Inflammatory macrophage (primary cell): Measurements from ENCODE around the gene ZNF618.
"Not testable (repeated sequence)": the region's sequence is repeated elsewhere in the genome, so short reads cannot be mapped to it uniquely, and the experiment has no call there.

Experiments
- DNase-seq, 2 donors: peaks; one replicate each; pipeline ENCODE4 v3.0.0-alpha.2; 2020 to 2022

ZNF618 gene

DNA sequence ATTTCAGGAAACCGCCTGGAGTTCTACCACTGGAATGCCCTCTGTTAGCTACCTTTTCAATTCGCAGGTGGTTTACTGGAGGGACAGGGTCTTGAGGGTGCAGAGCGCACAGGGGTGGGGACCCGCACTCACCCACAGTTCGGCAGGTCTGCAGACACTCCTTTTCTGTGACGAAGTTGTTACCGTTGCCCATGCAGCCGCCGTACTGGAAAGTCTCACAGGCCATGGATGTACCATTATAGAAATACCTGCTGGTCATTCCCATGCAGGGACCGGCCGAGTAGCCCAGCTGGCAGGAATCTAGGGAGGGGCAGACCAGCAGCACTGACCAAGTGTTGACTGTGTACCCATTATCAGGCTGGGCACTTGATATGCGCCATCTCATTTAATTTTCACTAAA, 185.2 kb downstream of the ZNF618 start:
- no peak for DNase-seq

DNA sequence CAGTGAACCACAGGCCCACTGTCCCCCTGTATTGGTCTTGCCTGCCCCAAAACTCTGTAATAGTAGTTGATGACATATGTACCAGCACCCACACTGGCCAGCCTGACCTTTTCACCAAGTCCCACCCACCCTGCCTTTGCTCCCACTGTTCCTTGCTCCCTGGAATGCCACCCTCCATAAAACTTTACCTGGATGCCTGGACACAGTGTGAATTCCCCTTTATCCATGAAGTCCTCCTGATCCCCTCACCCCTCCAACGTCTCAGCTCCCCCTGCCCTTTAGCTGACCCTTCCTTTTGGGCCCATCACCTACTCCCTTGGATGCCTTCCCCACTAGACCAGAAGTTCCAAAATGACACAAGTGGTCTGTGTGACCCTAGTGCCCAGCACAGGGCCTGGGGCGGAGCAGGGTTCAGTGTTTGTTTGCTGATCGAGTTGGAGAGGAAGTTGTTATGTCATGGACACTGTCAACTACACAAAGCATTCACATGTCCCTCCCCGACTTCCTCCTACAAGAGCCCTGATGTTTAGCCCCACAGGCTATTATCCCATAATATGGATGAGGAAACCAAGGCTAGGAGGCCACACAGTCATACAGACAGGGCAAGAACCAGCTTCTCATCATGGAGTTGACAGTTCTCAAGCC, 185.8 kb downstream of the ZNF618 start:
- DNase-seq = peak; percentile 65 to 69

DNA sequence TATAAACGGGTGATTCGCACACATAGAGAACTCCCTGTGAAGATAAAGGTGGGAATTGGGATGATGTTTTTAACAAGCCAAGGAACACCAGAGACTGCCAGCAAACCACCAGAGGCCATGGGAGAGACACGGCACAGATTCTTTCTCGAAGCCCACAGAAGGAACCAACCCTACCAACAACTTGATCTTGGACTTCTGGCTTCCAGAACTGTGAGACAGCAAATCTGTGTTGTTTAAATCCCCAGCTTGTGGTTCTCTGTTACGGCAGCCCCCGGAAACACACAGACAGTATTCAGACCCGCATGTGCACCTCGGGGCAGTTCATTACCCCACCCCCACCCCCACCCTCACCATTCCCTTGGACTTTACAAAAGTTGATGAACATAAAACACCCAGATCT, 189.2 kb downstream of the ZNF618 start:
- DNase-seq = no peak

DNA sequence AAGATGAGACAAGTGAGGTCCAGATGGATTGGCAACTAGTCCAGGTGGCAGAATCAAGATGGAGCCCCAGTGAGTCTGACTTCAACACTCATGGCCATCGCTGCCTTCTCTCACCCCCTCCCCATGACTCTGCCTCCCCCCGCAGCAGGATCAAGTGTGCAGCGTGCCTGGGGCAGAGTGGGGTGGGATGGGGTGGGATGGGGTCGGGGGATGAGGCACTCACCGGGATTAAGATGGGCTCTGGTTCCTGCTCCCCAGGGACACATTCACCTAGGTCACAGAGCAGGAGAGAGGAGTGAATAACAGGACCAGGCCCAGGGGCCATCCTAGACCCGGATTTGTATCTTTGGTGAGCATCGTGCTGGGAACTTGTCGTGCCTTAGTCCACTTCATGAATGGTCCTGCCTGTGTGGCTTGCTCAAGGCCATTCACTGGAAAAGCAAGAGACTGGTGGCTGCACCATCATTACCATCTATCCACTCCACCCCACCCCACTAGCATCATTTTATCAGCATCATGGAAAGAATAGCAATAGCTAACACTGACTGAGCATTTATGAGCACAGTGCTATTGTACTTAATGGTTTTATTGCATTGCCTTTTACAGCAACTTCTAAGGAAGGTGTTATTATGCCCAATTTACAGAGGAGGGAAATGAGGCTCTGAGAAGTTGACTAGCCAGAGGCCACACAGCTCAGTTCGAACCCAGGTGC, 193.5 kb downstream of the ZNF618 start:
- DNase-seq = no peak

DNA sequence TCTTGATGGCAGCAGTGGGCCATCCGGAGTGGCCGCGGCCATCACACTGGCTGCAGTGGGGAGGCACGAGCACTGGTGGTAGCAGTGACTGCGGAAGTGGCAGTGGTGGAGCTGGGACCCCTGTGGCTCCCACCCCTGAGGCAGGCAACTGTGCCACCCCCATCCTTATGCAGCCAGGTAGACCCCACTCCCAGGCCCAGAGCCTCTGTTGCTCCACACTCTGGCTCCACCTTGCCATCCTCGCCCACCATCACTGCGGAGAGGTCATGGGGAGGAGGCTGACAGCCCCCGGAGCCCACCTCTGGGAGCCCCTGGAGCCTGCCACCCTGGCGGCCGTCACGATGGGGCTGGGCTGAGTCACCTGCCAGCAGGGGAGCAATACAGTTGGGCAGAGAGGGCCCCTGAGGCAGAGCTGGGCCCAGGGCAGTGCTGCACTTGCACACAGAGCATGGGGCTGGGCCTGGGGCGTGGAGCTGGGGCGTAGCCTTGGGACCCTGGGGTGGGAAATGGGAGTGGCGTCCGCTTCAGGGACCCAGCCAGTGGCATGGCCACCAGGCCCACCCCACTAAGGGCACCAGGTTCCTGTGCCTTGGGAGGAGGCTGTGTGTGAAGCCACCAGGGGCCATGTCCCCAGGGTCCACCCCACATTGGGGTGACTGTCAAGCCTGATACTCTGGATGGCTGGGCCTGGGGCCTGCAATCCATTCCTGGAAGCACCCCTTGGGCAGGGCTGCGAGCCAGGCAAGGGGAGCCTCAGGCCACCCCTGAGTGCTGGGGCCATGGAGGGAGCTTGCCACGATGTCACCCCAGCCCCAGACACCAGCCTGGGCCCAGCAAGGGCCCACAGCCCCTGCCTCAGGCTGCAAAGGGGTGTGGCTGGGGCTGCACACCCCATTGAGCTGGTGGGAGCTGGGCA, 194.3 kb downstream of the ZNF618 start:
- DNase-seq = no peak

DNA sequence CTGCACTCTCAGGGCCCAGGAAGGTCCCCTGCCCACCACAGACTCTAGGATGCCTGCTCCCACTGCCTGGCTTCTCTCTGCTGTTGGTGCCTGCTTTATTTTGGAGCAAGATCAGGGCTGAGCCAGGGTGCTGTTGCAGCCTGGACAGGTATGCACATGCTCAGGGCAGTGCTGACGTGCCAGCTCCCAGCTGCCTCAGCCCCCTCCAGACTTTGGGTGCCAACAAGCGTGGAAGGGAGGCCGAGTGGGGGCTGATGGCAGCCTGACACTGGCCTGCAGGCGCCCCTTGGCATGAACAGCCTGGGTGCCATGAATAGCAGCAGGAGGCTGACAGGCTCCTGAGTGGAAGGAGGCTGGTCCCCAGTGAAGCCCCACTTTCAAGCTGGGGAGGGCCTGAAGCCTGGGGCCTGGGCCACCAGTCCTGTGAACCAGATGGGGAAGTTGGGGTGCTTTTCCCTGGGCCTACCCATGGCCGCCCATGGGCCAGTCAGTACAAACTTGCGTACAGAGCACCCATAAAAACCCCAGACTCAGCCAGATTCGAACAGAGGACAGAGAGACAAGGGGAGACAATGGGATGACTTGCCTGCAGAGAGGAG, 195.2 kb downstream of the ZNF618 start:
- no peak for DNase-seq

DNA sequence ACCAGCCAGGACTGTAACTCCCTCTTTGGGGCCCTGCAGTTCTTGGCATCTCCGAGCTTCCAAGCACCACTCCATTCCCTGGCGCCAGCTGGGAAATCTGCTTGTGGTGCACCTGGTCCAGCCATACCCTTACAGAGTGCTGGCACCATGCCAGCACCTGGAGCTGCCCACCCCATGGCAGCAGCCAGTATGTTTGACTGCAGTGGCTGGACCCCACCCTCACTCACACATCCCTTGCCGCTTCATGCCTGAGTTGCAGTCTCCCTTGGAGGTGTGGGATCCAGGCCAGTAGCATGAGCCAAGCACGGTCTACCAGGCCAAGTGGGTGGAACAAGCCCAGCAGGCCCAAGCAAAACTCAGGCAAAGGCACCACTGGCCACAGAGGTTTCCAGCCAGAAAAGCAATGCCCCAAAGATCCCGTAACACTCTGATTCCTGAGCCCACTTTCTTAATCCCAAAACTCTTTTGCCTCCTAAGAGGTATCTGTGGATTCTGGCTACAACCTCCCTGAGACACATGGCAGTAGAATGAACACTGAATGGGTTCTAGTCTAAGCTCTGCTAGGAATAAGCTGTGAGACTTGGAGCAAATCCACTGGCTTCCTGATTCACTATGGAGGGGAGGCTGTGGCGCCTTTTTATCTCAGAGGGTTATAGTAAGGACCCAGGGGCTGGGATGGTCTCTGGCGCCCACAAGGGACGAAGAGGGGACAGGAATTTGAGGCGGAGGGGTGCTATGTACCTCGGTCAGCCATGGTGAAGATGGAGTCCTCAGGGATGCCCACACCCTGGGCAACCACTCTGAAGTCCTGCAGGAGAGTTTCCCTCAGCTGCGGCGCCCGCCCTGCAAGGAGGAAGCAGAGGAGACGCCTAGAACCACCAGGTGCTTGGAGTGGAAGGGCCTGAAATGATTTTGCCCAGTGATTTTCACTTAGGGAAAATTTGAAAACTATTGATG, 196.4 kb downstream of the ZNF618 start:
- DNase-seq = no peak

DNA sequence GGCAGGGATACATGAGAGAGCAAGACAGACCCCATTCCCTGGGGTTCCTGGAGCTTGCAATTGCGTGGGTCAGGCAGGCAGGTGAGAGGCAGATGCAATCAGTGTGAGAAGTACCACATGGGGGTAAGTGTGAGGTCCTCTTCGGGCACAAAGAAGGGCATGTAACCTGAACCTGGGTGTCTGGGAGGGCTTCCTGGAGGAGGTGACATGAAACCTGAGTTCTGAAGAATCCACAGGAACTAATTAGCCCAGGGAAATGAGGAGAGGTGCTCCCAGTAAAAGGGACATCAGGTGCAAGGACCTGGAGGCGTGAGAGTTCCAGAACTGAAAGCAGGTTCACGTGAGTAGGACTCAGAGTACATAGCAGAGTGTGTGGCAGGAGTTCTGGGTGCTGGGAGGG, 199.5 kb downstream of the ZNF618 start:
- DNase-seq = no peak

DNA sequence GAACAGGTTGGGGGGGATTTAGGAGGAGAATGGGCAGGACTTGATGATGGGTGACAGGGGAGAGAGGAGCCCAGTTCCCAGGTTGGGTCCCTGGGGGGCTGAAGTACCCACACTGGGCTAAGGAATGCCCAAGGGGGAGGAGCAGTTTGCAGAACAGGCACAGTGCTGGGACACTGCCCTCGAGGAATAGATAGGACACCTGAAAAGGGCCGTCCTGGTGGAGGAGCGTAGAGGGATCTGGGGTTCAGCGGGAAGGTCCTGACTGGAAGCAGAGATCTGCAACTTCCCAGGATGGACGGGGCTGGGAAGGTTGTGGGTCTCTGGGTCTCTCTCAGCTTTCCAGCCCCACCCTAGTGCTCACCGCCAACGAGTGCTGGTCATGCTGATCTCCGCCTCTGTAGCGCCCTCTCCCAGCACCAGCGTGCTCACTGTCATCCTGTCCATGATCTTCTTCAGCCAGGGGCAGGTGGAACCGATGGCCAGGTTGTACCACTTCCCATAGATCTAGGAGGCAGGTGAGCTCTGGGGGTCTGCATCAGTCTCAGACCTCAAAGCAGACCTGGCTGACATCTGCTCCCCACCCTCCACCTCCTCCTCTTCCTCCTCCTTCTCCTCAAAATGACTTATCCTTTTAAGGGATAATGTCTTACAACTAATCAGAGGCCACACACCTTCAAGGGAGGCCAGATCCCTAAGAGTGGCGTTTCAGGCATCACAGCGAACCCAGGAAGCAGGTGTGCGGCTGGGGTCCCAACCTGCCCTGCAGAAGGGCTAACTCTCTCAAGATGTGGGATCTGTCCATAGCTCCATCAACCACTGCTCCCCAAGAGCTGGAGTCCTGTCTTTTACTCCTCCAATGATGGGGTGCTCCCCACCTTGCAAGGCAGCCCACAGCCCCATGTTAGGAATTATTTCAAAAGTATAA, 200.4 kb downstream of the ZNF618 start:
- DNase-seq = no peak

DNA sequence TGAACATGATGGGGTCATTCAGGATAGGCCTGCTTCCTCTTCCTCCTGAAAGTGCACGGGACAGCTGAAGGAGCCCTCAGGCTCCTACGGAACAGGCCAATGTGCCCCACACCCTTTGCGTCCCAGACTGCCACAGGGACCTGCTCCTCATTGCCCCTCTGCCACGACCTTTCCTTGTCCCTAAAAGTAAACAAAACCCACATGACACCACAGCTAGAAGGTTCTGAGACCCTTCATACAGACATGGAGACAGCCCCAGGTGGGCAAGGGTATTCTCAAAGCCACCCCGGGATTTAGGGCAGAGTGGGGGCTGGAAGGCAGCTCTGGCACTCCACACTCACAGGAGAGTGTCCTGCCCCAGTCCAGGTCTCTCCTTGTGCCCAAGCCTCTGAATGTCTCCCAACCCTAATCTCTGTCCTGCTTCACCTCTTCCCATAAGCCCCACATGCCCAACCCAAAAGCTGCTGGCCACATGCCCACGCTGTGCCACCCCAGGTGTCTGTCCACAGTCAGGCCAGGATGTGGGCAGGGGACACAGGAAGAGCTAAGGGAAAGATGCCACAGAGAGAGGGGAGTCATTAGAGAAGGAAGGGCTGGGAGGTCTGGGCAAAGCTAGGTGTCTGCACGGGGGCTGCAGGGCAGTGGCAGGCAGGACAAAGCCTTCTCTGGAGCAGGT, 201.2 kb downstream of the ZNF618 start:
- DNase-seq = no peak

DNA sequence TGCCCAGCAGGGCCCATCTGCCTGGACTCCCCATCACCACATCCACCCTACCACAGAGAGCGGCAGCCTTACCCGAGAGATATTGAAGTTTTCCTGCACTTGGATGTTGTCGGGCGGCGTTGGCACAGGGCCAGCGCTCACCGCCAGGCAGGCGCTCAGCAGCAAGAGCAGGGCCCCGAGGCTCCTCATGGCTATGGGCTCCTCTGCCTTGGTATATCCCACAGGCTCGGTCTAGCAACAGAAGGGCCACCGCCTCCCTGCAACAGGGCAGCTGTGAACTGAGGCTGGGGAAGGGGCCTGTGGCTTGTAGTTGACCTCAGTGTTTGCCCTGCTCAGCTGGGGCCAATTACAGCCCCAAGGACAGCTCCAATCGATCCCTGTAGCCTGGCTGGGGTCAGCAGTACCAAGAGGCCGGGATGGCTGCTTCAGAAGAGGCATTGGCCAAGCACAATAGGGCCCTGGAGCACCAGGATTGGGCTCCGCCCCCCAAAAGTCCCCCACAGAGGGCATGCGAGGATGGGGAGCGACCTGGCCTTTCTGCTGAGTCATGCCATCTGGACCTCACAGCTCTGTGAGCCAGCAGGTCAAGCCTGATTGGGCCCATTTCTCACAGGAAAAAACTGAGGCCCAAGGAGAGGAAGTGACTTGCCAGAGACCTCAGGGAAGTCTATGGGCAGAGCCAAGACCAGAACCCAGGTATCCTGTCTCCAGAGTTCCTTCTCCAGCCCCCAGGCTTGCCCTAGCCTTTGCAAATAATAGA, 202.1 kb downstream of the ZNF618 start, which contains the start of gene AMBP:
AMBP (minus strand) TSS at position 280 of the 760 bp plus-strand sequence; CDS start at position 189, 91 bp downstream.
- DNase-seq = no peak

DNA sequence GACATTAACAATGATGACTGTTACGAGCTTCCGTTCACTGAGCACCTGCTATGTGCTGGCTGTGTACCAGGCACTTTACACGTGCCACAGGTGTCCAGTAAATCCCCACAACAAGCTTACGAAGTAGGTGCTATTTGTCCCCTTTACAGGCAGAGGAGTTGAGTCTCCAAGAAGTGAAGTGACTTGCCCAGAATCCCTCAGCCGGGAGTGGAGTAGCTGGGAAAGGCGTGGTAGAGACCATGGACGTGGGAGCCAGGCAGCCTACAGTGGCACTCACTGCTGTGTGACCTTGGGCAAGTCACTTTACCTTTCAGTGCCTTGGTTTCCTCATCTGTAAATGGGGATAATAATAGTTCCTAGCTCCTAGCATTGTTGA, 202.7 kb downstream of the ZNF618 start:
- DNase-seq = no peak

DNA sequence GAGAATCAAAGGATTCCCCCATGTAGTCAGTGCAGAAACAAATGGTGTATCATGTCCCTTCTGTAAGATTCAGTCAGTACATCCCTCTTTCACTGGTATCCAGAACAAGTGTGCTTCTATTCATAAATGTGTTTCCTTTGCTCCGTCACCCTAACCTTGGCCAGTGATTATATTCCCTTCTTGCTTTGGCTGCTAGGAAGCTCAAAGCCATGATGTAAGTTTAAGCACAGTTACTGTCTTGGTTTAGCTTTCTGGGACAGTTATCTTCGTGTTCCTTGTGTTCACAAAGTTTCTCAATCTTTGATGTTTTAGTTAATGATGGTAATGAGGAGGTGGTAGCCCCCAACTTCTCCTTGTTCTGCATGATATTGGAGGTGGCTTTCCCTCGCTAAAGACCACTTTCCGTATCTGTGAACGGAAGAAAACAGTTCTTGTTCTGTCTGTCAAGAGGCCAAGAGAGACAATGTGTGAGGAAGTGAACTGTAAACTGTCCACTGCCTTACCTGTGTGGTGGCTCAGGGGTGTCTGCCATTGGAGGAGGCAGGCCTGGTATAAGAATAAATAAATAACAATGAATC, 204.2 kb downstream of the ZNF618 start:
- no peak for DNase-seq

DNA sequence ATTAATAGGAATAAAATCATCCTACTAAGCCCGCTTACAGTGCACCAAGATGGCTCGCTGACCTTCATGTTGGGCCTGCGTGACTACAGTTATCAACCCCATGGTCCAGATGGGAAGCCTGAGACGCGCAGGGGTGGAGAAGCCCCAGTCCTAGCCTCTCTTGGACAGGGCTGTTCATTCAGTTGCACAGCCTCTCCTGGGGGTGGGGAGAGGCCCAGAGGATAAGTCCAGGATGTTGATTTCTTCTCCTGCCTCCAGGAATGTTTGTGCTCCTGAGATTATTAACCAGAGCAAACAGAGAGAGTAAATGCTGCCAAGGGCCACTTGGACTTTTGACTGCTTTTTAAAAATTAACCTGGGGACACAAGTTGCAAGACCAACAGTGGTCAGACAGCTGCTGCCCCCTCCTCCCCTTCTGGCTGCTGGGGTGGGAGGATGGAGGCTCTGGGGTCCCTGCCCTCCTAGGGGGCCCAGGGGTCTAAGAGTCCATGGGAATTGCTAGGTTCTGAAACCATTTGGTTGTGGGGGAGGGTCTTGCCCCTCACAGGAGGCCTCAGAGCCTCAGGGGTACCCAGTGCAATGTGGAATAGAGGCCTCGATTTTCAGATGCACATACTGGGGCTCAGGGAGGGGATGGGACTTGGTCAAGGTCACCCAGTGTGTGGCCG, 204.8 kb downstream of the ZNF618 start:
- DNase-seq = no peak

DNA sequence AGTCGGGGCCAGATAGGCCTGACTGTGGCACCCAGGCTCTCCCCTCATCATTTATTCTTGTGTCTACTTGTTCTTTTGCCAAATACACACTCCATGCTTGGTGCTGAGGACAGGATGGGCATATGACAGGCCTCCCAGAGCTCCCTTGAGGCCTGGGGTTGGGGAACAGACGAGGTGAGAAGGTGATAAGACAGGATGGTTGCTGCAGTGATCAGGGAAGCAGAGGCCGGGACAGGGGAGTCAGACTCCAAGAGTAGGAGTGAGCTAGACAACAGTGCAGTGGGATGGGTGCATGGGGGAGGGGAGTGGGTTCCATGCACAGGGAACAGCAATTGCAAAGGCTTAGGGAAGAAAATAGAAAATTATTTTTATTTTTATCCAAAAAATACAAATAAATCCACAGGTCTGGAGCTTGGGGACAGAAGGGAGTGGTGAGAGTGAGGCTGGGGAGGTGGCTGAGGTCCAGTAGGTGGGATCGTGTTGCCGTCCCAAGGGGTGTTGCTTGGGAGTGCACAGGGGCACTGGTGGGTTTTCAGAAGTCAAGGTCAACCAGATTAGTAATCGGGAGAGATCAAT, 205.4 kb downstream of the ZNF618 start:
- DNase-seq = no peak

DNA sequence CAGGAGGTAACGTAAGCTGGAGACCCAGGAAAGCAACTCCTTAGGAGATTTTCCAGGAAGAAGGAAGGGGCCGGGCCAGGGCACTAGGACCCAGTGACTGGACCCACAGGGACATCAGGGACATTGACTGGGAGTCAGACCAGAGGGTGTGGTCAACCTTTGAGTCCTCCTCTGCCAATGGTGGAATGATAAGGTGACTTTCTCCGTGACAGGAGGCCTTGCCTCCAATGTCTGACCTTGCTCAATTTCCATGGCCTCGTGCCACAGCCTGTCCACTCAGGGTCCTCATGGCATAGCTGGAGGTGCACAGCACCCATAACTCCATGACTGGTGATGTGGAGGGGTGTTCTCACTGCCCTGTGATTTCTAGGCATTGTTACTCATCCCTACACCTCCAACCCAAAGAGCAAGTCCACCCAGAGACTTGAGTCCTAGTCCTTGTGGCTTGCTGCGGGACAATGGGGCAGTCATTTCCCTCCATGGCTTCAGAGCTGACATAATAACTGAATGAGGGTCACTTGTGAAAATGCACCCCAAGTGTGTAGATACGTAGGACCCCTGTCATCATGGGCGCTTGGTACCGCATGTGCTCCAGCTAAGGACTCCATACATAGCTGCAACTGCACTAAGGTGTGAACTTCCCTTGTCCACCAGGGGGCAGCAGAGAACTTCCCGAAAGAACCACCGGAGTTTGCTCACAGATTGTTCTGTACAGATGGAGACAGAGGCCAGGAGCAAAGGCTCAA, 206.1 kb downstream of the ZNF618 start:
- DNase-seq = peak; percentile 81 to 88

DNA sequence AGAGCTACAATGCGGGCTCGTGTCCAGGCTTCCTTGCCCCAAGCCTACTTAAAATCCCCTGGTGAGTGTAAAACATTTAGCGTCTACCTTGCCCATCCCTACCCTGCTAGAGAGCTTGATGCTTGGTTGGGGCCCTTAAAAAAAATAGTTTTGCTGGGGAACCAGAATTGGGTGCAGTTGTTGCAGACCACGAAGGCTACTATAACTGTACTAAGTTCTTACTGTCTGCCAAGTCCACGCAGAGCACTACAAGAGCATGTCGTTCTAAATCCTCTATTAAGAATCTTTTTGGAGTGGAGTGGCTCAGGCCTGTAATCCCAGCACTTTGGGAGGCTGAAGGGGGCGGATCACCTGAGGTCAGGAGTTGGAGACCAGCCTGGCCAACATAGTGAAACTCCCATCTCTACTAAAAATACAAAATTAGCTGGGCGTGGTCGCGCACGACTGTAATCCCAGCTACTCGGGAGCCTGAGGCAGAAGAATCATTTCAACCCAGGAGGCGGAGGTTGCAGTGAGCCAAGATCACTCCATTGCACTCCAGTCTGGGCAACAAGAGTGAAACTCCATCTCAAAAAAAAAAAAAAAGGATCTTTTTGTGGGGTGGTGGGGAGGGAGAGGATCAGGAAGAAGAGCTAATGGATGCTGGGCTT, 206.8 kb downstream of the ZNF618 start:
- DNase-seq = not testable (repeated sequence)
